Neural progenitor cell (in vitro differentiated cells): ENCODE results near the gene RIMOC1. TPM values are rescaled to one million over a fixed set of nuclear protein-coding genes. Genes with fewer than 3 reads are reported as not detected.

ENCODE experiments used
- DNase-seq: peaks from one replicate; pipeline ENCODE4 v3.0.0-alpha.2; 2016; ENCODE audit warnings: low spot score
- H2AFZ ChIP-seq: fragments of 200-600 bp; sonication (generic); replicated peaks from 2 replicates; pipeline ENCODE4 v1.6.1; 2016; ENCODE audit warnings: antibody characterized with exemption
- H3F3A ChIP-seq: fragments of 200-600 bp; sonication (generic); 2 replicates; pipeline ENCODE4 v1.6.1; 2016; ENCODE audit warnings: antibody characterized with exemption, low read depth
- H3K27ac ChIP-seq: fragments of 200-600 bp; sonication (generic); 2 replicates; pipeline ENCODE4 v1.5.1; 2016; ENCODE audit warnings: mild to moderate bottlenecking
- H3K27me3 ChIP-seq: fragments of 200-600 bp; sonication (generic); 2 replicates; pipeline ENCODE4 v1.6.1; 2016; ENCODE audit warnings: mild to moderate bottlenecking, moderate library complexity
- H3K36me3 ChIP-seq: fragments of 200-600 bp; sonication (generic); 2 replicates; pipeline ENCODE4 v1.5.1; 2016
- H3K4me1 ChIP-seq: fragments of 200-600 bp; sonication (generic); 2 replicates; pipeline ENCODE4 v1.6.1; 2016; ENCODE audit warnings: mixed run types
- H3K4me2 ChIP-seq: fragments of 200-600 bp; sonication (generic); 2 replicates; pipeline ENCODE4 v1.6.1; 2016
- H3K4me3 ChIP-seq: fragments of 200-600 bp; sonication (generic); 2 replicates; pipeline ENCODE4 v1.5.1; 2016
- H3K79me2 ChIP-seq: fragments of 200-600 bp; sonication (generic); 2 replicates; pipeline ENCODE4 v1.6.1; 2016; ENCODE audit warnings: low read depth
- H3K9ac ChIP-seq: fragments of 200-600 bp; sonication (generic); 2 replicates; pipeline ENCODE4 v1.6.1; 2016
- H3K9me3 ChIP-seq: fragments of 200-600 bp; sonication (generic); 2 replicates; pipeline ENCODE4 v1.5.1; 2016; ENCODE audit warnings: low read depth
- H4K20me1 ChIP-seq: fragments of 200-600 bp; sonication (generic); 2 replicates; pipeline ENCODE4 v1.6.1; 2016; ENCODE audit warnings: low read depth
- H3K27ac Mint-ChIP-seq: 3 replicates; pipeline ENCODE4 v1.8.0; 2021; ENCODE audit warnings: mixed read lengths
- H3K27me3 Mint-ChIP-seq: 2 replicates; pipeline ENCODE4 v1.8.0; 2022; ENCODE audit warnings: low read depth, mild to moderate bottlenecking, inconsistent platforms, moderate library complexity, mixed read lengths; ENCODE audit not compliant: insufficient read depth
- H3K36me3 Mint-ChIP-seq: 3 replicates; pipeline ENCODE4 v1.8.0; 2021; ENCODE audit warnings: mixed read lengths
- H3K4me1 Mint-ChIP-seq: 3 replicates; pipeline ENCODE4 v1.8.0; 2021; ENCODE audit warnings: mixed read lengths
- H3K4me3 Mint-ChIP-seq: 3 replicates; pipeline ENCODE4 v1.8.0; 2021; ENCODE audit warnings: mild to moderate bottlenecking, moderate library complexity, mixed read lengths
- H3K9me3 Mint-ChIP-seq: 3 replicates; pipeline ENCODE4 v1.8.0; 2020; ENCODE audit warnings: mixed read lengths
- EZH2 ChIP-seq: fragments of 200-600 bp; sonication (generic); IDR thresholded peaks from 2 replicates; pipeline ENCODE4 v1.6.1; 2017; ENCODE audit warnings: antibody characterized with exemption, mild to moderate bottlenecking, moderate library complexity
- EZH2phosphoT487 ChIP-seq: fragments of 200-600 bp; sonication (generic); IDR thresholded peaks from 2 replicates; pipeline ENCODE4 v1.6.1; 2017; ENCODE audit warnings: antibody characterized with exemption
- total RNA-seq: library from RNA; depleted of rRNA; stranded (reverse); fragments of >200 nt; gene quantifications from 2 replicates; pipeline ENCODE4 v1.2.3, GENCODE V29; 2015; ENCODE audit warnings: low replicate concordance
- TF ChIP-seq, protein P1 (sequence below): fragments of 200-600 bp; sonication (generic); IDR thresholded peaks from 2 replicates; pipeline ENCODE4 v1.5.1; 2017; ENCODE audit warnings: antibody characterized with exemption, mild to moderate bottlenecking

RIMOC1 gene
- total RNA-seq, 1 donor from 2014 or later, result 32.7 TPM

DNA sequence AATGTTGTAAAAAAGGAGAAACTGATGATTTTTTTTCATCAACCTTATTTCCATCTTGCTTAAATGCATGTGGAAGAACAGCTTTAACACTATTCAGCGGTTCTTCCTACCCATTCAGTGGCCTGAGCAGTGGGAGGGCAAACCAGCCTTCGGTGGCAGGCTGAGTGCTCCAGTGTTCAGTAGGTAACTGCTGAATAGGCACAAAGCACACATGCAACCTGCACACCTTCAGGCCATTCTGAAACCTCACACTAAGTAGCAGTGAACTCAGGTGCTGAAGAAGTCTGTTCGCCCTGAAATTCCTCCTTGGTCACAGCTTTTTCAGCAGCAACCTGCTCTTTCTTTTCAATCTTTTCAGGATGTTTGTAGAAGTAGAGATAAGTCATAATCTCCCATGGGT, 47.1 kb downstream of the RIMOC1 start:
- Histone ChIP-seq H3F3A (no peaks in the 10 kb centered on the region), H3K27ac (no peak overlapping the region), H3K4me3 (no peak overlapping the region), H3K4me2 (no peak overlapping the region), H3K9ac (no peak overlapping the region), H3K36me3 (no peaks in the 10 kb centered on the region), H3K27me3 (no peaks in the 10 kb centered on the region), H3K9me3 (no peaks in the 10 kb centered on the region), H3K79me2 (no peaks in the 10 kb centered on the region), H2AFZ (no peak overlapping the region), H3K4me1 (no peaks in the 10 kb centered on the region), H4K20me1 (no peaks in the 10 kb centered on the region)
- Mint-ChIP-seq H3K9me3 (peaks cover 3% of the 10 kb centered on the region), H3K36me3 (no peaks in the 10 kb centered on the region), H3K4me1 (no peaks in the 10 kb centered on the region), H3K4me3 (no peak overlapping the region), H3K27me3 (no peaks in the 10 kb centered on the region), H3K27ac (no peak overlapping the region)
- no peak for DNase-seq
- TF ChIP-seq EZH2 (no peak), EZH2phosphoT487 (no peak)
- TF ChIP-seq, protein P1, sequence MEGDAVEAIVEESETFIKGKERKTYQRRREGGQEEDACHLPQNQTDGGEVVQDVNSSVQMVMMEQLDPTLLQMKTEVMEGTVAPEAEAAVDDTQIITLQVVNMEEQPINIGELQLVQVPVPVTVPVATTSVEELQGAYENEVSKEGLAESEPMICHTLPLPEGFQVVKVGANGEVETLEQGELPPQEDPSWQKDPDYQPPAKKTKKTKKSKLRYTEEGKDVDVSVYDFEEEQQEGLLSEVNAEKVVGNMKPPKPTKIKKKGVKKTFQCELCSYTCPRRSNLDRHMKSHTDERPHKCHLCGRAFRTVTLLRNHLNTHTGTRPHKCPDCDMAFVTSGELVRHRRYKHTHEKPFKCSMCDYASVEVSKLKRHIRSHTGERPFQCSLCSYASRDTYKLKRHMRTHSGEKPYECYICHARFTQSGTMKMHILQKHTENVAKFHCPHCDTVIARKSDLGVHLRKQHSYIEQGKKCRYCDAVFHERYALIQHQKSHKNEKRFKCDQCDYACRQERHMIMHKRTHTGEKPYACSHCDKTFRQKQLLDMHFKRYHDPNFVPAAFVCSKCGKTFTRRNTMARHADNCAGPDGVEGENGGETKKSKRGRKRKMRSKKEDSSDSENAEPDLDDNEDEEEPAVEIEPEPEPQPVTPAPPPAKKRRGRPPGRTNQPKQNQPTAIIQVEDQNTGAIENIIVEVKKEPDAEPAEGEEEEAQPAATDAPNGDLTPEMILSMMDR, result no peak

Other genes with a start within 250 kb of the RIMOC1 start
- gene OXCT1, start 33.9 kb upstream of the RIMOC1 start, total RNA-seq, result 32.0 and 39.9 TPM in 2 replicates
- gene FBXO4, start 20.9 kb downstream of the RIMOC1 start, total RNA-seq, result 5.0 and 15.5 TPM in 2 replicates